GM12878 (cell line): ENCODE data around the gene LSM7. TPM values are rescaled to one million over a fixed set of nuclear protein-coding genes. Genes with fewer than 3 reads are reported as not detected.

Experiments used
- ATAC-seq: fragments of 200-7000 bp; cut with Tn5 transposase; 3 replicates; pipeline ENCODE4 v1.9.1; 2020; ENCODE audit warnings: mild to moderate bottlenecking, moderate library complexity
- BruUV-seq: library from RNA; stranded (reverse); fragments of 400-500 nt; replicated peaks from 2 replicates; lab custom pipeline; 2021; lab: Mats Ljungman, UMichigan
- CTCF ChIA-PET: fragments of 300-600 bp; sonication (Branson Sonifier 250); formaldehyde crosslinking; extraction: SDS; loops from one replicate; lab custom pipeline; 2021; ENCODE audit warnings: inconsistent platforms; lab: Yijun Ruan, JAX
- POLR2A ChIA-PET: fragments of 350-600 bp; formaldehyde crosslinking; extraction: SDS; loops from one replicate; lab custom pipeline; 2021; ENCODE audit warnings: inconsistent platforms; lab: Charles Lee
- RAD21 ChIA-PET: fragments of 300-600 bp; sonication (Branson Sonifier 250); formaldehyde crosslinking; loops from one replicate; lab custom pipeline; 2023; ENCODE audit warnings: antibody characterized with exemption; ENCODE audit not compliant: unreplicated experiment; lab: Charles Lee
- SMC1A ChIA-PET: fragments of 300-600 bp; sonication (Branson Sonifier 250); formaldehyde crosslinking; loops from one replicate; lab custom pipeline; 2023; ENCODE audit not compliant: unreplicated experiment, uncharacterized antibody; lab: Charles Lee
- DNase-seq: peaks from one replicate; pipeline ENCODE4 v3.0.0-alpha.2; 2011; ENCODE audit warnings: low read depth, low spot score
- FAIRE-seq: peaks from 3 replicates; lab custom pipeline; 2011; peaks lifted over from hg19 to GRCh38; lab: Jason Lieb, UNC
- H2AFZ ChIP-seq: 2 replicates; pipeline ENCODE4 v1.6.0; 2011; ENCODE audit warnings: low read depth, low read length, control low read depth; ENCODE audit not compliant: control insufficient read depth
- H3K27ac ChIP-seq: 2 replicates; pipeline ENCODE4 v1.5.1; 2011; ENCODE audit warnings: control low read depth; ENCODE audit not compliant: control insufficient read depth, insufficient read depth
- H3K27me3 ChIP-seq, 2 experiments: replicated peaks in 1 of 2; 2 replicates each; pipeline versions ENCODE4 v1.6.0 to v1.6.1; 2011; ENCODE audit warnings: low read length in 1 of 2; ENCODE audit not compliant: control insufficient read depth in 2 of 2, insufficient read depth in 2 of 2
- H3K36me3 ChIP-seq, 2 experiments: 2 replicates each; pipeline ENCODE4 v1.5.1; 2011; ENCODE audit warnings: low read length in 1 of 2; ENCODE audit not compliant: control insufficient read depth in 2 of 2, insufficient read depth in 2 of 2
- H3K4me1 ChIP-seq: 2 replicates; pipeline ENCODE4 v1.6.1; 2011; ENCODE audit warnings: mild to moderate bottlenecking, low read length, moderate library complexity, mixed read lengths; ENCODE audit not compliant: control insufficient read depth, insufficient read depth
- H3K4me2 ChIP-seq: 2 replicates; pipeline ENCODE4 v1.6.0; 2011; ENCODE audit warnings: control low read depth; ENCODE audit not compliant: control insufficient read depth, insufficient read depth
- H3K4me3 ChIP-seq: fragments of 200-600 bp; sonication (generic); 2 replicates; pipeline ENCODE4 v1.5.1; 2016
- H3K79me2 ChIP-seq: 2 replicates; pipeline ENCODE4 v1.6.0; 2011; ENCODE audit warnings: low read length; ENCODE audit not compliant: control insufficient read depth, insufficient read depth
- H3K9ac ChIP-seq: 2 replicates; pipeline ENCODE4 v1.8.0; 2011; ENCODE audit warnings: low read length, control low read depth, mixed read lengths; ENCODE audit not compliant: control insufficient read depth, insufficient read depth
- H3K9me3 ChIP-seq: replicated peaks from 3 replicates; pipeline ENCODE4 v1.5.1; 2011; ENCODE audit warnings: mild to moderate bottlenecking, low read length; ENCODE audit not compliant: control insufficient read depth, insufficient read depth
- H4K20me1 ChIP-seq: 2 replicates; pipeline ENCODE4 v1.6.0; 2011; ENCODE audit not compliant: control insufficient read depth, insufficient read depth
- CHD1 ChIP-seq: IDR thresholded peaks from 2 replicates; pipeline ENCODE4 v1.6.1; 2012; ENCODE audit warnings: low read depth, low read length, improper control_type of control experiment
- DPF2 ChIP-seq: fragments of 450-650 bp; IDR thresholded peaks from 2 replicates; pipeline ENCODE4 v1.6.1; 2017; ENCODE audit warnings: mild to moderate bottlenecking
- HDAC2 ChIP-seq: fragments of 200-600 bp; sonication (generic); IDR thresholded peaks from 2 replicates; pipeline ENCODE4 v1.6.1; 2017
- RAD51 ChIP-seq: fragments of 450-650 bp; IDR thresholded peaks from 2 replicates; pipeline ENCODE4 v1.6.1; 2016; ENCODE audit warnings: moderate library complexity, mild to moderate bottlenecking, inconsistent platforms
- RCOR1 ChIP-seq: conservative IDR thresholded peaks from 2 replicates; pipeline ENCODE4 v1.6.1; 2012; ENCODE audit warnings: low read depth, low read length, improper control_type of control experiment
- WGBS: methylation state at CpG from one replicate; pipeline ENCODE4 v1.1.6; 2016; ENCODE audit warnings: low lambda C conversion rate; ENCODE audit not compliant: insufficient replicate concordance, insufficient coverage; ENCODE audit errors: missing lambda C conversion rate; 5-methylcytosine and 5-hydroxymethylcytosine counted together
- in situ Hi-C: fragments of 300-500 bp; cut with MboI; formaldehyde crosslinking; loops from 9 replicates; pipeline ENCODE4 v1.14.3; 2018; ENCODE audit warnings: mixed read lengths
- intact Hi-C: fragments of 100-400 bp; cut with micrococcal nuclease; formaldehyde crosslinking; loops from one replicate; pipeline ENCODE4 v1.14.2; 2022; ENCODE audit not compliant: unreplicated experiment
- polyA plus RNA-seq, 11 experiments: library from polyadenylated mRNA; depleted of rRNA in 4 of 11; unstranded in 6 of 11; stranded (reverse) in 5 of 11; fragments of >200 nt; fragmentation: Nextera tagmentation in 4 of 11; fragmentation: Illumina TruSeq in 1 of 11; extraction: Ambion mirVana in 4 of 11; extraction: Trizol in 1 of 11; gene quantifications; 1 replicate in 1 of 11; 2 replicates in 10 of 11; pipeline versions ENCODE4 v1.2.1 to v1.2.3, GENCODE V29; 2011 to 2016; ENCODE audit warnings: inconsistent platforms in 2 of 11, missing spikeins in 2 of 11, low read depth in 1 of 11
- total RNA-seq, 4 experiments: library from RNA; depleted of rRNA in 3 of 4; stranded (reverse); fragments of >200 nt in 3 of 4; fragmentation: Illumina TruSeq in 1 of 4; extraction: Trizol in 1 of 4; gene quantifications; 2 replicates each; pipeline versions ENCODE4 v1.2.1 to v1.2.3, GENCODE V29; 2013 to 2021
- TF ChIP-seq, protein P1 (sequence below): fragments of 450-650 bp; IDR thresholded peaks from 2 replicates; pipeline ENCODE4 v1.6.1; 2017; ENCODE audit warnings: borderline replicate concordance
- TF ChIP-seq, protein P2 (sequence below): fragments of 450-650 bp; IDR thresholded peaks from 2 replicates; pipeline ENCODE4 v1.6.1; 2014; ENCODE audit warnings: mild to moderate bottlenecking
- TF ChIP-seq, protein P3 (sequence below): fragments of 150-350 bp; IDR thresholded peaks from 2 replicates; pipeline ENCODE4 v1.6.1; 2014; ENCODE audit warnings: mild to moderate bottlenecking, low read depth, low read length

Gene LSM7
- total and polyA plus RNA-seq, 10 of the 15 experiments (the other 5 are each of a cell fraction or from before 2014, with no cell fraction given): 24.4 to 424 (median 217) TPM

DNA sequence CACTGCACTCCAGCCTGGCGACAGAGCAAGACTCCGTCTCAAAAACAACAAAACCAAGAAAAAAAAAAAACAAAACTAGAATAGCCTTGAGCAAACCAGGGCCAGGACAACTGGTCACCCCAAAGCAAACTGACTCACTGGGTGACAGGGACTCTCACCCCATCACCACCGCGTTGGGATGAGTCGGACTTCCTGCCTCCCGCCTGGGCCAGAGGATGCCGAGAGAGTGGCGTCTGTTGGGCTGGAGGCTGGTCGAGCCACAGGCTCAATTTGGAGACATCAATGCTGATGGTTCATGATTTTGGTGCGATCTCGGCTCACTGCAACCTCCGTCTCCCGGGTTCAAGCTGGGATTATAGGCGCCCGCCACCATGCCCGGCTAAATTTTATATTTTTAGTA, 43.3 kb upstream of the LSM7 start:
- in situ Hi-C loops: no loop called here
- intact Hi-C loops: no loop called here
- no peak overlapping the region for H2AFZ ChIP-seq
- ChIA-PET POLR2A (no interaction called here), RAD21 (no interaction called here), SMC1A (no interaction called here), CTCF (no interaction called here)
- no TSS peak for BruUV-seq
- ATAC-seq (no peak), DNase-seq (no peak), FAIRE-seq (no peak)
- no peak overlapping the region for H3K27ac ChIP-seq
- H3K4me2 ChIP-seq: no peak overlapping the region
- no peaks in the 10 kb centered on the region for H3K4me1 ChIP-seq
- no peaks in the 10 kb centered on the region for H3K79me2 ChIP-seq
- WGBS: 67% methylated on average over 14 of the region's 16 CpGs
- H3K9me3 ChIP-seq: no peaks in the 10 kb centered on the region; the same call in 2 of the 3 replicates
- no peak overlapping the region for H3K4me3 ChIP-seq
- no peak overlapping the region for H3K9ac ChIP-seq
- H4K20me1 ChIP-seq: no peaks in the 10 kb centered on the region
- no peaks in the 10 kb centered on the region for H3K36me3 ChIP-seq
- H3K27me3 ChIP-seq: no peaks in the 10 kb centered on the region
- no peak for TF ChIP-seq RAD51
- TF ChIP-seq DPF2: no peak
- TF ChIP-seq, protein P1, sequence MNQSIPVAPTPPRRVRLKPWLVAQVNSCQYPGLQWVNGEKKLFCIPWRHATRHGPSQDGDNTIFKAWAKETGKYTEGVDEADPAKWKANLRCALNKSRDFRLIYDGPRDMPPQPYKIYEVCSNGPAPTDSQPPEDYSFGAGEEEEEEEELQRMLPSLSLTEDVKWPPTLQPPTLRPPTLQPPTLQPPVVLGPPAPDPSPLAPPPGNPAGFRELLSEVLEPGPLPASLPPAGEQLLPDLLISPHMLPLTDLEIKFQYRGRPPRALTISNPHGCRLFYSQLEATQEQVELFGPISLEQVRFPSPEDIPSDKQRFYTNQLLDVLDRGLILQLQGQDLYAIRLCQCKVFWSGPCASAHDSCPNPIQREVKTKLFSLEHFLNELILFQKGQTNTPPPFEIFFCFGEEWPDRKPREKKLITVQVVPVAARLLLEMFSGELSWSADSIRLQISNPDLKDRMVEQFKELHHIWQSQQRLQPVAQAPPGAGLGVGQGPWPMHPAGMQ: no peak
- TF ChIP-seq RCOR1: no peak
- TF ChIP-seq CHD1: no peak
- TF ChIP-seq, protein P2, sequence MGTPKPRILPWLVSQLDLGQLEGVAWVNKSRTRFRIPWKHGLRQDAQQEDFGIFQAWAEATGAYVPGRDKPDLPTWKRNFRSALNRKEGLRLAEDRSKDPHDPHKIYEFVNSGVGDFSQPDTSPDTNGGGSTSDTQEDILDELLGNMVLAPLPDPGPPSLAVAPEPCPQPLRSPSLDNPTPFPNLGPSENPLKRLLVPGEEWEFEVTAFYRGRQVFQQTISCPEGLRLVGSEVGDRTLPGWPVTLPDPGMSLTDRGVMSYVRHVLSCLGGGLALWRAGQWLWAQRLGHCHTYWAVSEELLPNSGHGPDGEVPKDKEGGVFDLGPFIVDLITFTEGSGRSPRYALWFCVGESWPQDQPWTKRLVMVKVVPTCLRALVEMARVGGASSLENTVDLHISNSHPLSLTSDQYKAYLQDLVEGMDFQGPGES: no peak
- TF ChIP-seq, protein P3, sequence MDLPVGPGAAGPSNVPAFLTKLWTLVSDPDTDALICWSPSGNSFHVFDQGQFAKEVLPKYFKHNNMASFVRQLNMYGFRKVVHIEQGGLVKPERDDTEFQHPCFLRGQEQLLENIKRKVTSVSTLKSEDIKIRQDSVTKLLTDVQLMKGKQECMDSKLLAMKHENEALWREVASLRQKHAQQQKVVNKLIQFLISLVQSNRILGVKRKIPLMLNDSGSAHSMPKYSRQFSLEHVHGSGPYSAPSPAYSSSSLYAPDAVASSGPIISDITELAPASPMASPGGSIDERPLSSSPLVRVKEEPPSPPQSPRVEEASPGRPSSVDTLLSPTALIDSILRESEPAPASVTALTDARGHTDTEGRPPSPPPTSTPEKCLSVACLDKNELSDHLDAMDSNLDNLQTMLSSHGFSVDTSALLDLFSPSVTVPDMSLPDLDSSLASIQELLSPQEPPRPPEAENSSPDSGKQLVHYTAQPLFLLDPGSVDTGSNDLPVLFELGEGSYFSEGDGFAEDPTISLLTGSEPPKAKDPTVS: no peak
- no peak for TF ChIP-seq HDAC2
